Testis (tissue), 2 donors: ENCODE results near the gene WDCP.

Experiments
- CTCF ChIP-seq, 3 experiments: fragments of 450-650 bp in 2 of 3; fragments of 200-600 bp in 1 of 3; sonication (generic) in 1 of 3; IDR thresholded peaks; one replicate each; pipeline ENCODE4 v1.5.1; 2016 to 2019; ENCODE audit warnings: antibody characterized with exemption in 3 of 3, mild to moderate bottlenecking in 2 of 3, moderate library complexity in 1 of 3
- POLR2A ChIP-seq: fragments of 450-650 bp; IDR thresholded peaks from one replicate; pipeline ENCODE4 v1.6.1; 2017; ENCODE audit warnings: antibody characterized with exemption, mild to moderate bottlenecking, moderate library complexity

GRCh38 chr2:24087032-24087431 is 39.8 kb upstream of the WDCP start:
- TF ChIP-seq CTCF (IDR thresholded peaks at IDR 0.05) (no peak), POLR2A (no peak)
